Prostate gland (tissue), 2 donors: ENCODE results near the gene RDH12. TPM values are rescaled to one million over a fixed set of nuclear protein-coding genes. Genes with fewer than 3 reads are reported as not detected.

ENCODE experiments used
- DNase-seq: peaks from one replicate; pipeline ENCODE4 v3.0.0-alpha.2; 2019; ENCODE audit warnings: low spot score
- H3K27ac ChIP-seq, 2 donors: fragments of 200-600 bp; sonication (generic); 2 replicates each; pipeline ENCODE4 v1.5.1; 2017 to 2019
- H3K27me3 ChIP-seq: fragments of 200-600 bp; sonication (generic); replicated peaks from 2 replicates; pipeline ENCODE4 v1.5.1; 2019; ENCODE audit not compliant: insufficient read depth
- H3K36me3 ChIP-seq, 2 donors: fragments of 200-600 bp; sonication (generic); 1 replicate in 1 of 2; 2 replicates in 1 of 2; pipeline versions ENCODE4 v1.5.1 to v1.8.1; 2017 to 2019
- H3K4me1 ChIP-seq: fragments of 200-600 bp; sonication (generic); replicated peaks from 2 replicates; pipeline ENCODE4 v1.5.1; 2019
- H3K4me3 ChIP-seq, 2 donors: fragments of 200-600 bp; sonication (generic); 2 replicates each; pipeline ENCODE4 v1.5.1; 2017 to 2019
- H3K9me3 ChIP-seq: fragments of 200-600 bp; sonication (generic); 2 replicates; pipeline ENCODE4 v1.5.1; 2017
- POLR2A ChIP-seq: fragments of 450-650 bp; IDR thresholded peaks from one replicate; pipeline ENCODE4 v1.6.1; 2016; ENCODE audit warnings: antibody characterized with exemption, mild to moderate bottlenecking
- POLR2AphosphoS5 ChIP-seq: sonication (generic); formaldehyde crosslinking; IDR thresholded peaks from one replicate; pipeline ENCODE4 v1.6.1; 2017; ENCODE audit warnings: antibody characterized with exemption
- WGBS: methylation state at CpG from one replicate; pipeline ENCODE4 v1.1.5; 2018; 5-methylcytosine and 5-hydroxymethylcytosine counted together
- intact Hi-C: fragments of 100-400 bp; cut with DNase I; formaldehyde crosslinking; loops from one replicate; pipeline ENCODE4 v1.14.2; 2022
- total RNA-seq, 2 donors: library from RNA; depleted of rRNA; stranded (reverse); fragments of >200 nt; gene quantifications; one replicate each; pipeline ENCODE4 v1.1.0, GENCODE V29; 2016
- TF ChIP-seq, protein P1 (sequence below), 4 experiments: fragments of 200-600 bp in 2 of 4; fragments of 450-650 bp in 2 of 4; sonication (generic) in 2 of 4; IDR thresholded peaks; 1 replicate in 3 of 4; 2 replicates in 1 of 4; pipeline ENCODE4 v1.5.1; 2016 to 2019; ENCODE audit warnings: antibody characterized with exemption in 4 of 4, mild to moderate bottlenecking in 2 of 4, moderate library complexity in 2 of 4

RDH12 gene
- total RNA-seq, 2 donors from 2014 or later = 0.28 to 1.0 TPM

DNA sequence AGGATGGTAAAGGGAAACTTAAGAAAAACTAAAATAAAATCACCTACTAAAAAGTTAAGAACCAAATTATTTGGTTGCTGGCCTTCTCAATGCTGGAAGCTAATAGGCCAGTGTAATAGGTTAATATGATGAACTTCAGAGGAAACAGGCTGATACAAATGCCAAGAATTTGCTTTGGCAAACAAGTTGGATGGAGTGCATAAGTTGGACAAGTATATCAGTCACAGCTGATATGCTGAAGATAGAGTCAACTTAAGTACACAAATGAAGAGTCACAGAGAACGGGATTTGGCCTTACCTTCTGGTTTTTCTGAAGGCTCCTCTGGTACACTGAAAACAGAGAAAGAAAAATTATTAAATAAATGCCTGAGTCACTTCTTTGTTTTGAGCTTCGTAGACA, 66.5 kb downstream of the RDH12 start:
- H3K36me3 ChIP-seq = peaks cover 0 to 25% of the 10 kb centered on the region in 2 donors
- TF ChIP-seq, protein P1, sequence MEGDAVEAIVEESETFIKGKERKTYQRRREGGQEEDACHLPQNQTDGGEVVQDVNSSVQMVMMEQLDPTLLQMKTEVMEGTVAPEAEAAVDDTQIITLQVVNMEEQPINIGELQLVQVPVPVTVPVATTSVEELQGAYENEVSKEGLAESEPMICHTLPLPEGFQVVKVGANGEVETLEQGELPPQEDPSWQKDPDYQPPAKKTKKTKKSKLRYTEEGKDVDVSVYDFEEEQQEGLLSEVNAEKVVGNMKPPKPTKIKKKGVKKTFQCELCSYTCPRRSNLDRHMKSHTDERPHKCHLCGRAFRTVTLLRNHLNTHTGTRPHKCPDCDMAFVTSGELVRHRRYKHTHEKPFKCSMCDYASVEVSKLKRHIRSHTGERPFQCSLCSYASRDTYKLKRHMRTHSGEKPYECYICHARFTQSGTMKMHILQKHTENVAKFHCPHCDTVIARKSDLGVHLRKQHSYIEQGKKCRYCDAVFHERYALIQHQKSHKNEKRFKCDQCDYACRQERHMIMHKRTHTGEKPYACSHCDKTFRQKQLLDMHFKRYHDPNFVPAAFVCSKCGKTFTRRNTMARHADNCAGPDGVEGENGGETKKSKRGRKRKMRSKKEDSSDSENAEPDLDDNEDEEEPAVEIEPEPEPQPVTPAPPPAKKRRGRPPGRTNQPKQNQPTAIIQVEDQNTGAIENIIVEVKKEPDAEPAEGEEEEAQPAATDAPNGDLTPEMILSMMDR (IDR thresholded peaks at IDR 0.05) = no peak
- peak; percentile 33 for TF ChIP-seq POLR2AphosphoS5
- 53% methylated on average over 2 of the region's 2 CpGs for WGBS
- no peaks in the 10 kb centered on the region for H3K4me1 ChIP-seq
- H3K4me3 ChIP-seq = no peak overlapping the region
- H3K27me3 ChIP-seq = no peaks in the 10 kb centered on the region
- H3K9me3 ChIP-seq = no peaks in the 10 kb centered on the region
- no peak overlapping the region for H3K27ac ChIP-seq
- intact Hi-C loops = no loop called here
- no peak for DNase-seq

DNA sequence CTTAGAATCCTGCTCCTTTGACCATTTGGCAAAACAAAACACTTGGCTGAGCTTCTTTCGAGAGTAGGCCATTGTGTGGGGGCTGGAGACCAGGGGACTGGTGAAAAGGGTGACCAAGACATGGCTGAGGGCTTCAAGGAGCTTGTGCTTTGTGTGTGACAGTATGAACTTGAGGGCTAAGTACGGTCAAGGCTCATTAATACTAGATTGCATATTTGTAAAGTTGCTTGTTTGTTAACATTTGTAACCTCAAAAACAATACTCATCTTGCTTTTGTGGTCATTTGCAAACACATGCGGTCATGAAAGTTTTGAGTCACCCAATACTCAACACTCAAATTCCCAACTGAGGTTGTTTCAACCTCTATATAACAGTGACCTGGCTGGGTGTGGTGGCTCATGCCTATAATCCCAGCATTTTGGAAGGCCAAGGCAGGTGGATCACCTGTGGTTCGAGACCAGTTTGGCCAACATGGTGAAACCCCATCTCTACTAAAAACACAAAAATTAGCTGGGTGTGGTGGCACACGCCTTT, 72.2 kb downstream of the RDH12 start:
- 96% methylated on average over 5 of the region's 5 CpGs for WGBS
- H3K36me3 ChIP-seq = peaks cover 0 to 34% of the 10 kb centered on the region in 2 donors

DNA sequence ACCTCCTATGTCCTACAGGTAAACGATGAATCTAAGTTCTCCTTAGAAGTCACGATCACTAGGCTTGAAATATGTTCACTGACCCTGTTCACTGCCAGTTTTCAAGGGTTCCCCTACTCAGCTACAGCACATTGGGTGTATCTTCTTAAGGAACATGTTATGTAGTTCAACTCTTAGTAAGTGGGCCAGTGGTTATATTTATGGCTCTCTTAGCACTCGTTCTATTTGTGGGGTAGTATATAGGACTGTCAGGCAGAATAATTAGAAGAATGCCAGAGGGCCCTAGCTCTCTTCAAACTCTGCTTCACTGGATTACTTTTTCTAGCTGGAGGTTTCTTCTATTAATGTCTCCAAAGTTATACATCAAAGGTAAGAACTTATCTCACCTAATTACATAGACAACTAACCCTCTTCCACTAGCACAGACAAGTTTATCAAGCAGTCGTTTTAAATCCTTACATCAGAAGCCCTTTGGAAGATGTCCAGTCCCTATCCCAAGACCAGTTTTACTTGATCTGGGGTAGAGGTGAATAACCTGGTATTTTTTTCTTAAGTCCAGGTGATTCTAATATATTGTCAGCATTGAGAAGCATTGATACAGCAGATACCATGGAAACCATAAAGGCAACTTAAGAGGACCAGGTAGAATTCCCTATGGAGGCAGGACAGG, 75.1 kb downstream of the RDH12 start:
- WGBS = 73% methylated on average over 4 of the region's 4 CpGs
- Histone ChIP-seq H3K27ac (no peak overlapping the region), H3K4me3 (no peak overlapping the region), H3K4me1 (no peaks in the 10 kb centered on the region), H3K36me3 (peaks cover 0 to 31% of the 10 kb centered on the region in 2 donors), H3K27me3 (no peaks in the 10 kb centered on the region), H3K9me3 (no peaks in the 10 kb centered on the region)
- TF ChIP-seq POLR2AphosphoS5 = peak; percentile 29
- TF ChIP-seq, protein P1 (IDR thresholded peaks at IDR 0.05) = no peak
- no peak for DNase-seq
- intact Hi-C loops = no loop called here

More for the DNA sequence above, 72.2 kb downstream of the RDH12 start:
- intact Hi-C loops = no loop called here
- Histone ChIP-seq H3K9me3 (no peaks in the 10 kb centered on the region), H3K4me1 (no peaks in the 10 kb centered on the region), H3K4me3 (no peak overlapping the region), H3K27ac (no peak overlapping the region), H3K27me3 (no peaks in the 10 kb centered on the region)
- TF ChIP-seq POLR2AphosphoS5 (no peak), POLR2A (no peak)
- TF ChIP-seq, protein P1 (IDR thresholded peaks at IDR 0.05) = no peak
- no peak for DNase-seq

DNA sequence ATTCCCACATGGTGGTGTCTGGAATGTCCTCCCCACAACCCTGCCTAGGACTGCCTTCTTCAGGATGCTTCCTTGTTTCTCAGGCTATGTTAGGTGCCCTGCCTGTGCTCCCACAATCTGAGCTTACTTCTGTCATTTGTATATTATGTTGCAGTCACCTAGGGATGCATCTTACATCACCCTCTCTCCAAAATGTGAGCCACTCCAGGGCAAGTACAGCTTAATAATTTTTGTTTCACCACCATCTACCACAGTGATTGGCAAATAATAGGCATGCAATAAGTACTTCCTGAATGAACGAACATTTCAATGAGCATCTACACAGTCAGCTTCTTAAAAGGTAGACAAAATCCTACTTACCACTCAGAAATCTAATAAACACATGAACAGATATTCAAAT, 77.1 kb downstream of the RDH12 start:
- WGBS = 85% methylated on average over 1 of the region's 1 CpG
- no peaks in the 10 kb centered on the region for H3K27me3 ChIP-seq
- TF ChIP-seq POLR2A = no peak
- no peak for TF ChIP-seq POLR2AphosphoS5
- TF ChIP-seq, protein P1 (IDR thresholded peaks at IDR 0.05) = no peak
- intact Hi-C loops = no loop called here
- no peak overlapping the region for H3K4me3 ChIP-seq
- no peaks in the 10 kb centered on the region for H3K9me3 ChIP-seq
- H3K4me1 ChIP-seq = peaks cover 2% of the 10 kb centered on the region
- H3K36me3 ChIP-seq = peaks cover 0 to 21% of the 10 kb centered on the region in 2 donors
- no peak for DNase-seq
- H3K27ac ChIP-seq = no peak overlapping the region

DNA sequence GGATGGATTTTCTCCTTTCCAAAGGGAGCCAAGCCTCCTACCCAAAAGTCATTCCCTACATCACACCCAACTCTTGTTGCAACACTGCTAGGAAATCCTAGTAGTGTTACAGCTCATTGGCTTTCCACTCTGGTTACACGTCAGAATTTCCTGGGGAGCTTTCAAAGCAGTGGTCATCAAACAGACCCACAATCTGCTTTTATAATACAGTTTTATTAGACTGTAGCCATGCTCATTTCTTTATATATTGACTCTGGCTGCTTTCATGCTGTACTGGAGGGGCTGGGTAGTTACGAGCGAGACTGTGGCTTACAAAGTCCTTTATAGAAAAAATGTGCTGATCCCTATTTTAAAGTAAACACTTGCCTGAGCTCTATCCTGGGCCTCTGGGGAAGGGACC, 80.4 kb downstream of the RDH12 start:
- Histone ChIP-seq H3K27me3 (no peaks in the 10 kb centered on the region), H3K27ac (peak overlapping the region in 1 of 2 donors; percentile 63), H3K9me3 (no peaks in the 10 kb centered on the region), H3K36me3 (peaks cover 3 to 7% of the 10 kb centered on the region in 2 donors), H3K4me1 (peaks cover 2% of the 10 kb centered on the region), H3K4me3 (no peak overlapping the region)
- peak; percentile 59 for DNase-seq
- intact Hi-C loops = no loop called here
- TF ChIP-seq POLR2AphosphoS5 (peak; percentile 74), POLR2A (no peak)
- TF ChIP-seq, protein P1 (IDR thresholded peaks at IDR 0.05) = no peak
- WGBS = 37% methylated on average over 3 of the region's 3 CpGs
